Skeletal muscle cell (primary cell): ENCODE results near the gene NCAPD2.

ENCODE experiments used
- DNase-seq: peaks from one replicate; pipeline ENCODE4 v3.0.0-alpha.2; 2010; ENCODE audit warnings: low read depth
- H3K4me3 ChIP-seq: 2 replicates; pipeline ENCODE4 v1.5.1; 2011; ENCODE audit warnings: low read depth, mild to moderate bottlenecking, control low read depth, low read length, moderate library complexity

NCAPD2 gene

DNA sequence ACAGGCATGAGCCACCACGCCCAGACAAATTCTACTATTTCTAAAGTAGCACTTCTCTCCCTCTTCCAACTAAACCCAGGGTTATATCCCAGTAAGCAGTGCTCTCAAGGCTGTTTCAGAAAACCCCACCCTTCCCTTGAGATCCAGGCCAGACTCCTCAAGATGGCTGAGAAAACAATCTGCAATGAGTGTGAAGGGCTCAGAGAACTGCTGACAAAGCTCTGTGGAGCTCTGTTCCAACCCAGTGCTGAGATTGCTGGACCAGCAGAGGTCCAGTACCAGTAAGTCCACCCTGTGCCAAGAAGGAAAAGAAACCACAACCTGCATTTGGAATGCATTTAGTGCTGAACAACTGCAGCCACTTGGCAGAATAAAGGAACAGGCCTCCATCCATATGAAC, 65.6 kb downstream of the NCAPD2 start:
- no peak overlapping the region for H3K4me3 ChIP-seq
- DNase-seq, result no peak

DNA sequence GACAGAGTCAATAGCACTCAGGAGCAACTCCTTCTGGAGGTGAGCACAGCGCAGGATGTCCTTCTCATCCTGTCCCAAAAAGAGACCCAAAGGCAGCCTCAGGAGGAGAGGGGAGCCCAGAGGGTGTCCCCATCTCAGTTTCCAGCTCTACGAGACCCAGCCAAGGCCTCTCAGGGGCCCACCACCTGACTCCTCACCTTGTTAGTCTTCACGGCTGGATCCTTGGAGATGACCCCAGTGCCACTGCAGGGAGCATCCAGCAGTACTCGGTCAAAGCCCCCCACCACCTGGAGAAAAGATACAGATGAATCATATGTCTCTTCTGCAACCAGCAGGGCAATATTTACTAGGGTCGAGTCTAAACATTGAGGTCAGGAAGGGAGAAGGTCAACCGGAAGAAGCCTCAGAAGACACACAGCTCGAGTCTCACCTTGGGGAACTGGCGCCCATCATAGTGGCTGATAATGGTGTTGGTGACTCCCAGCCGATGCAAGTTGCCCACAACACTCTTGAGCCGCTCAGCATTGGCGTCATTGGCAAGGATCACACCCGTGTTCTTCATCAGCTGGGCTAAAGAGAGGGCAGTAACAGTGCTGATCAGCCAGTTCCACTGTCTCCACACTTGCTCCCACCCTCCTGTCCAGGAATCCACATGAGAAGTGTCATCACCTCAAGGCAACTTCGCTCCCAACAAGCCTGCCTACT, 66.8 kb downstream of the NCAPD2 start:
- DNase-seq, result no peak
- H3K4me3 ChIP-seq, result no peak overlapping the region

DNA sequence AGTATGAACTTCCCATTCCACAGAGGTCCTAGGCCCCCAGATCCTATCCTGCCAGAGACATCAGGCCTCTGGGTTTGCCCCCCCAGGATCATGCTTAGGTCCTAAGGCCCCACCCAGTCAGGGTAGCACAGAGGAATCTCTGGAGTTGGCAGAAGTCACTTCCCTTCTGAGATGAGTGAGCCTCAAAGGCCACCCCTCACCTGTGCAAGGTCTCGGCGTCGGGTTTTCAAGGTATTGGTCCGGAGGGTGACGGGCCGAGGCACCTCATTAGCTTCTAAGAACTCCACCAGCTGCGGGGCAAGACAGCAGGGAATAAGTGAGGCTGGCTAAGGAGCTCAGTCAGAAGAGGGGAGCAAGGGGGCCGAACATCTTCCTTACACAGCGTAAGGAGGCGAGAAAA, 69.0 kb downstream of the NCAPD2 start:
- DNase-seq, result no peak
- no peak overlapping the region for H3K4me3 ChIP-seq

DNA sequence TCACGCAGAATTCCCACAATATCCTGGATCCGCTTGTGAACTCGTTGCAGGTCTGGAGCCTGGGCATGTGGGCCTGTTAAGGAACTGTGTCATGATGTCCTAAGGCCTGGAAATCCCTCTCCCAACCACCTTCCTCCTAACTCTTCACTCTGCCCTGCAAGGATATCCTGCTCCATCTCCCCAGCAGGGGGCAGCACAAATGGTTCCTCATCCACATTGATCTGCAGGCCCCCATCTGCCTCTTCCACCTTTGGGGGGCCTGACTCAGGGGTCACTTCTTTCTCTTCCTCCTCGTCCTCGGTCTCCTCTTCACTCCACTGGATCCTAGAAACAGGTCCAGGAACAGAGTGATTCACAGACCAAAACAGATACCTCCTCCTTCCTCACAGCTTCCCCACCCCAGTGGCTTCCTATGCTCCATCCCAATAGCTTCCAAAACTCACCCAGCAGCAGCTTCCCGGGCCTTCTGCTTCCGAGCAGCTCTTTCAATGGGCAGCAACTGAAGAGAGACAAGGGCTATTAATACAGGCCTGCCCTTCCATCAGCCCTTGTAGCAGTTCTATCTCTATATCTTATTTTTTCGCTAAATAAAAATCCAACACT, 69.6 kb downstream of the NCAPD2 start:
- no peak overlapping the region for H3K4me3 ChIP-seq
- DNase-seq, result no peak

DNA sequence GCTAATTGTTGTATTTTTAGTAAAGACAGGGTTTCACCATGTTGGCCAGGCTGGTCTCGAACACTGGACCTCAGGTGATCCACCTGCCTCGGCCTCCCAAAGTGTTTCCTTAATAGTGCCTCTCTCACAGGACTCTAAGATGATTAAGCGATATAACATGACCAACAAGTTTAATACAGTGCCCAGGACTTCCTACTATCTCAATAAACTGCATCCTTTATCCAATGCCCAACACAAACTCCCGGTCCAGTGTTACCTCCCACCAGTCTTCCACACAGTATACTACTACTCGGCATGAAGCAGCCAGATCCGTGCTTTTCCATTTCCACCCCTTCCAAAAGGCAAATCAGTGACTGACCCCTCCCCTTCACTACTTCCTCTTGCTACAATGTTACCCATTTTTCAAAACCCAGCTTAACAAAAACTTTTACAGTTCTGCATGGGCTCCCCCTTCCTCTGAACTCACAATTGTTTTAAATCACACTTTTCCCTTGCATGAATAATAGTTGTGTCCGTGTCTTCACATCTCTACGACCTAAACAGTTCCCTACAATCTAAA, 73.3 kb downstream of the NCAPD2 start:
- H3K4me3 ChIP-seq, result peak overlapping the region; percentile 90
- no peak for DNase-seq

DNA sequence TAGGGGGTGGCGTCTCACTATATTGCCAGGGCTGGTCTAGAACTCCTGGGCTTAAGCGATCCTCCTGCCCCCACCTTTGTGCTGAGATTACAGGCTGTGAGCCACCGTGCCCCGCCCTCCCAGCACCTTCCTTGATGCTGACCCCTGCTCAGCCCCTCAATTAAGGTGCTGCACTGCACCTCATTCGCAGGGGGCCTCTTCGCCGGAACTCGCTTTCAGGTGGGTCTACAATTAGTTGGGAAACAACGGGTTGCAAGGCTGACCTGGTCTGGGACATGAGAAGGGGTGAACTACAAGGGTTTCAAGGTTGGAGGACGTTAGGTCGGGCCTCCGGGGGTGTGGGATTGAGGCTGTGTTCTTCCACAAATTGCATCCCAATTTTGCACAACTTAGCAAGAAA, 75.4 kb downstream of the NCAPD2 start:
- DNase-seq, result no peak
- H3K4me3 ChIP-seq, result no peak overlapping the region

DNA sequence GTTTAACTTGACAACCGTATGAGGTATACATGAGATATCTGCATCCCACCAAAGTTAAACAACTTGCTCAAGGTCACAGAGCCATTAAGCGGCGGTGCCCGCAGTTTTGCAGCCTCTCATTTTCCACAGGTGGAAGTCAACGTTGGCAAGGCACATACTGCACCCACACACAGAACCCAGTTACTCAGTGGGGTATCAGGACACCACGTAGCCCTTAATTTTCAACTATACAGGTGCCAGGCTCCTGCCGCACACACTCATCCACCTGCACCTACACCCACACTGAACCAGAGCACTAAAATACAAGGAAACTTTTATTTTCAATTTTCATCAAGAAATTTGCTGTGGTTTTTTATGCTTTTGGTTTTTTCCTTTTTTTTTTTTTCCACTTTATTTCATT, 75.9 kb downstream of the NCAPD2 start:
- DNase-seq, result no peak
- H3K4me3 ChIP-seq, result no peak overlapping the region

DNA sequence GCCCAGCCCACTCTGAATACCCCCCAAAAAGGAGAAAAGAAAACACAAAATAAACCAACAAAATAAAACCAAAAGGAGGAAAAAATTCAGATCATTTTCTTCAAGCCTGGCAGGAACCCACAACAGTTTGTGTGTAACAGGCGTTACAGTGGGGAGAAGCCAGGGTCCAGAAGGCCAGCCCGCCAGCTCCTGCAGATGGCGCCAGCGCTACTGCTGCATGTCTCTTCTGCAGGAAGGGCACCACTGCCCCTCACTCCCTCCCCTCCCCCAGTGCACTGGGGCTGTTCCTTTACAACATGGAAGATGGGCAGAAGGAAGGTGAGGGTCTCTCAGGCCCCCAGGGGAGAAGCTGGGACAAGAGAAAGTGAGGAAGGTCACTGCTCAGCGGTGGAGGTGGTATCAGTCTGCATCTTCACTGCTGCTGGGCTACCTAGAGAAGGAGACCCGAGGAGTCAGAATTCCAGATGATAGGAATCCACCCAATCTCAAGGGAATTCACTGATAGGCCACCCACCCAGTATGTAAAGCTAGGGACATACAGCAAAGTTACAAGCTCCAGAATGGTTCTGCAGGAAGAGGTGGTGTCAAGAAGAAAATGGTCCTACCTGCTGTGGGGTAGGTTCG, 76.5 kb downstream of the NCAPD2 start:
- no peak overlapping the region for H3K4me3 ChIP-seq
- no peak for DNase-seq

DNA sequence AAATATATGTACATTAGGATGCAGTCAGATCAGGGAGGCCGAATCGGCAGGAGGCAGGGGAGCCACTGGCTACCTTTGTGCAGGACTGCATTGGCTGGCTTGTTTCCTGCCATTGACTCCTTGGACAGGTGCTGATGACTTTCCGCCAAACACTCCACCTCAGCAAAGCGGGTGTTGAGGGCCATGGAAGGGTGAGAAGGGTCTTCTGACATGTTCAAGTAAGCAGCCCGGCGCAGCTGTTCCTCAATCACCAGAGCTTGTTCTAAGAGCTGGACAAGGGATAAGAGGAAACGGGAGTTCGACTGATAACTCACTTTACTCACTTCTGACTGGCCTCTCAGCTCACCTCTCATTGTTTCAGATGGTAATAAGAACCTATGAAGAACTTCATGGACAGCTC, 79.1 kb downstream of the NCAPD2 start:
- DNase-seq, result no peak
- H3K4me3 ChIP-seq, result no peak overlapping the region

DNA sequence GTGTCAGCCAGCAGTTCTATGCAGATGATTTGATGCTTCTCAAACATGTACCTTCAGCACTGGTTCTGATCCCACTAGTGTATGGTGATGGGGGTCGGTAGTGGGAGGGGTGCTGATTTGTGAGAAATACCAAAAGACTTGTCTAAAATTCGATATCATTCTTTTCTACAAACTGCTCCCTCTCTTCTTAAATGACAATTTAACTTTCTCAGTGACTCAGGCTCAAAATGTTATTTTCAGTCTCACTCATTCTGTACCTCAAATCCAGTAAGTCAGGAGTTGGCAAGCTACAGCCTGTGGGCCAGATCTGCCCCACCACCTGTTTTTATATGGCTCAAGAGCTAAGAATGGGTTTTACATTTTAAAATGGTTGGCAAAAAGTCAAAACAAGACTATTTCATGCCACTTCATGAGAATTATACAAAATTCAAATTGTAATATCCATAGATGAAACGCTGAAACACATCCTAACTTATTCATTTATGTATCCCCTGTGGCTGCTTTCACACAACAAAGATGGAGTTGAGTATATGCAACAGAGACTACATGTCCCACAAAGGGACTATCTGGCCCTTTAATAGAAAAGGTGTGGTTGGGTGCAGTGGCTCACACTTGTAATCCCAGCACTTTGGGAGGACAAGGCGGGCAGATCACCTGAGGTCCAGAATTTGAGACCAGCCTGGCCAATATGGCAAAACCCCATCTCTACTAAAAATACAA, 80.8 kb downstream of the NCAPD2 start:
- H3K4me3 ChIP-seq, result no peak overlapping the region
- no peak for DNase-seq

DNA sequence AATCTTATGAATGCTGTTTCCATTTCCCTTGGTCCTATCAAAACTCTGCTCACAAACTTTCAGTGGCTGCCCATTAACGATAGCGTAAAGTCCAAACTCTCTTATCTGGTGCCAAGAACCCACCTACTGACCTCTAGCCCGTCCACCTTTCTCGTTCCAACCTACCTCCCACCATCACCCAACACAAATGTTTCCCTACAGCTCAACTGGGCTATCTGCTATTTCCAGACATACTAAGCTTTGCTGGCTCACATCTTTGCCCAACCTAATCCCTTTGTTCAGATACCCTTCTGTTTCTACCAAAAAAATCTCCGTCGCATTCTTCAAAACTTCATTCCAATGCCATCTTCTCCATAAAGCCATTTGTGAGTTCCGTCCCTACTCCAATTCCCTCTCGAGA, 81.7 kb downstream of the NCAPD2 start:
- DNase-seq, result no peak
- H3K4me3 ChIP-seq, result no peak overlapping the region
